G401 (cell line): ENCODE data around the gene LMF2. TPM values are rescaled to one million over a fixed set of nuclear protein-coding genes. Genes with fewer than 3 reads are reported as not detected.

Source experiments
- DNase-seq: peaks from one replicate; pipeline ENCODE4 v3.0.0-alpha.2; 2015; ENCODE audit warnings: low spot score
- in situ Hi-C: cut with HindIII; loops from 2 replicates; pipeline ENCODE4 v1.10.0; 2016; ENCODE audit warnings: low sequenced_read_pairs, mixed read lengths
- total RNA-seq: library from RNA; depleted of rRNA; stranded (reverse); fragments of >200 nt; shearing (Covaris generic); gene quantifications from 2 replicates; pipeline ENCODE4 v1.2.3, GENCODE V29; 2014

LMF2 gene
- total RNA-seq, 1 experiment from 2014 or later: 40.6 TPM

DNA sequence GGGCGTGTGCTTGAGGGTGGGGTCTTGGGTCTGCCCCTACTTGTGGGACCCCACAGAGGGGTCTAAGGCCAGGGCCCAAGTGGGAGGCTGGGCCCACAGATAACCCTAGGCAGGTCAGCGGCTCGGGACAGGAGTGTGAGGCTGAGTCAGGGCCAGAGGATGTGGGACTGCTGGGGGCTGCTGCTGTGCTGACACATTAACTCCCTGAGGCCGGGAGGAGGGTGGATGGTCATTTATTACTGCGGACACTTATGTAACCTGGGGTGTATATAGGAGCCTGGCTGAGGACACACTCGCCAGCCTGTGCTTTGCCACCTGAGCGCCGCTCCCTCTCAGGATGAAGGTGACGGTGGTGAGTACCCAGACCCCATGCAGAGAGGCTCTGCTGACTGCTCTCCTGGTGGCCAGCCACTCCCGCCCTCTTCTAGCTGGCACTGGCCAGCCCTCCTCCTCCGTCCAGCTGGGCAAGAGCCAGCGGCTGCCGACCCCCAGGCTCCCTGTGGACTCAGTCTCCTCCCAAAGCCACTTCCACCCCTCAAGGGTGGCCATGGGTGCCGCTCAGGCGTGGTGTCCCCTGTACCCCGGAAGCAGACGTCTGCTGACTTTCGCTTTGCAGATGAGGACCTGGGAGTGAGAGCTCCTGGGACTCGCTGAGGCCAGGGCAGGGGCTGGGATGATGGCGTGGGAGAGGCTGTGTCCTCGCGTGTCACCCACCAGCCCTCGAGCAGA lies 20.8 kb downstream of the LMF2 start, which contains the start of gene MIOX:
TSS of gene MIOX (plus strand) at position 299 of the 729 bp plus-strand sequence. CDS start at position 338, 39 bp downstream.
- DNase-seq: no peak
- in situ Hi-C loops: no loop called here

DNA sequence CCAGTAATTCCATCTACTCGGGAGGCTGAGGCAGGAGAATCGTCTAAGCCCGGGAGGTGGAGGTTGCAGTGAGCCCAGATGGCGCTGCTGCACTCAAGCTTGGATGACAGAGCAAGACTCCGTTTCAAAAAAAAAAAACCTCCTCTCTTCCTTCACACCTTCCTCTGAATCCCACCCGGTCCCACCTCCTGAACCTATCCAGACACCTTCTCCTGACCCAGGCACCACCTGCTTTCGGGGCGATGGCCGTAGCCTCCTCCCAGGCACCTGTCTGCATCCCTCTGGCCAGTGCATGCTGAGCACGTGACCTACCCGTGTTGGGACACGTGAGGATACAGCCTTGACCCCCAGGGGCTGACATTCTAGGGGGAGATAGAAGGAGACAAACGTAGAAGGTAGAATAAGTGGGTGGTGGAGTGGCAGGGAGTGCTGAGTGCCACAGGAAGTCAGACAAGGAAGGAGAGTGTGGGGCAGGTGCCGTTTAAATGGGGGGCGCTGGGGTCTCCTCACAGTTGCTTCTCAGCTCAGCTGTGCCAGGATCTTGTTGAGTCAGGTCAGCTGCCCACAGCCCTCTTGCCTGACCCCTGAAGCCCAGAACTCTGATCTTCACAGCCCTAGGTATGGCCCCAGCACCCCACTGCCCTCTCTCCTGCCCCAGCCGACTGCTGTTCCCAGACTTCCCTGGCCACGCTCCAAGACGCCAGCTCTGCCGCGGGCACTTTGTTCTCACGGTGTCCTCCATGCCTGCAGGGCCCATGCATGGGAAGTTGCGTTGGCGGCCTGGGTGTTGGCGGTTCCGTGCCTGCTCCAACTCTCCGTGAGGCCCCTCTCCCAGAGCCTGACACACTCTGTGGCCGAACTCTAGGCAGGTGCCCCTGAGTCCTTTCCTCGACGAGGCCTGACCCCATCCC lies 22.0 kb downstream of the LMF2 start:
- in situ Hi-C loops: no loop called here
- no peak for DNase-seq

DNA sequence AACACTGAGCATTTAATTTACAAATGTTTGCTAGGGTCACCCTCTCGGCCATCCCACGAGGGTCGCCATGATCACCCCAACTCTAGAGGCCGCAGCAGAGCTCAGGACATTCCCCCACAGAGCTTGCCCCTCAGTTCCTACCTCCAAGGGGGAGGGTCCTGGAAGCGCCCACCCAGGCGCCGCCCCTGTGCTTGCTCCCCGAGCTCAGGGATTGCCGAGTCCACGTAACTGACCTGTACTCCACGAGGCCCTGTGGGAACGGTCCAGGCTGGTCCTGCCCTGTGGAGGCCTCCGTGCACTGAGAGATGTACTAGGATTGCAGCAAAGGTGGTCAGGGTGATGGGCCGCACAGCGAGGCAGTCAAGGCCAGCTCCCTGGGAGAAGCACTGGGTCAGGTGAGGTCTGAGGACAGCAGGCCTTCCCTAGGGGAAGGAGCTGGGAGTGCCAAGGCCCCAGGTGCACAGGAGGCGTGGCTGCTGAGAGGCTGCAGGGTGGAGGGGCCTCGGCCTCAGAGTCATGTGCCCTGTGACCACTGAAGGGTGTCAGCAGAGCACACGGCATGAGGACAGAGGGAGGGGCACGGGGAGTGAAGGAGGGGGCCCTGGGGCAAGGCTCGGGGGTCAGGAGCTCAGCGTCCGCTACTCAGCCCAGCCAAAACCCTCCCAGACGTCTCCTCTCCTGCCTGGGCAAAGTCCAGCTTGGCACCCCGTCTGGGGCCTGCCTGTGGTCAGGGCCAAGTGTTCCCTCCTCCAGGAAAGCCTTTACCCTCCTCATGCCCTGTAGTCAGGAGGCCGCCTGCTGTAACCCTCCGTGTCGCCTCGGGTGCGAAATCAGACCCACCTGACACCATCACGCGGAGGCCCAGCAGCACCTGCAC lies 23.3 kb downstream of the LMF2 start:
- in situ Hi-C loops: no loop called here
- DNase-seq: no peak

DNA sequence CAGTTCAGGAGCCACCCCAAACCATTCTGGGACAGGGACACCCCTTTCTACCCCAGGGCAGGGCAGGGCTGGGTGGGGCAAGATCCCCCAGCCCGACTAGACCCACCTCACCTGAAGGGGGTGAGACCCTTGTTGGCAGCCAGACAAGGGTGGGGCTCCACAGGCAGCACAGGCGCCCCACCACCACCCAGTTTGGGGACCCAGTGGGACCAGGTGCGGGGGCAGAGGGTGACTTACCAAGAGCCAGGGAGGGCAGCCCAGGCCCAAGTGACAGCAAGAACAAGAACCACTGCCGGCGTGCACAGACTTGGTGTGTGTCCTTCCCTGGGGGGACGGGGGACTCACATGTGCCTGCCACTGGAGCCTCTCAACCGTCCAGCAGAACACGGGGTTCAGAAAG lies 23.9 kb downstream of the LMF2 start:
- in situ Hi-C loops: no loop called here
- no peak for DNase-seq

DNA sequence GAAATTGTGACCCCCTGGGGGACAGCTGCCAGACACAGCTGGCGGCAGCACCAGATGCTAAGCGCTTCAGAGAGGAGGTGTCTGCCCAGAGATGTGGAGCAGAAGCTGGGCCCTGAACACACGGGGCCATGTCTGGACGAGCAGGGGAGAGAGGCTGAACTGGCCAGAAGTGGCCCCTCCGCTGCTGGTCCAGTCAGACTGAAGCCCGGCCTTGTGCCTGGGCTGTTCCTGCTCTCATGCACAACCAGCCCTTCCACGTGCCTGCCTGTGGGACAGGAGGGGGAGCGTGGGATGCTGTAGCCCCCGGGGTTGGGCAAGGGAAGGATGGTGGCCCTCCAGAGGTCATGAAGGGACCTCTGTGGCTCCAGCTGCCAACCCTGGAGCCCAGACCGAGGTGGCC lies 24.4 kb downstream of the LMF2 start:
- no peak for DNase-seq
- in situ Hi-C loops: no loop called here

DNA sequence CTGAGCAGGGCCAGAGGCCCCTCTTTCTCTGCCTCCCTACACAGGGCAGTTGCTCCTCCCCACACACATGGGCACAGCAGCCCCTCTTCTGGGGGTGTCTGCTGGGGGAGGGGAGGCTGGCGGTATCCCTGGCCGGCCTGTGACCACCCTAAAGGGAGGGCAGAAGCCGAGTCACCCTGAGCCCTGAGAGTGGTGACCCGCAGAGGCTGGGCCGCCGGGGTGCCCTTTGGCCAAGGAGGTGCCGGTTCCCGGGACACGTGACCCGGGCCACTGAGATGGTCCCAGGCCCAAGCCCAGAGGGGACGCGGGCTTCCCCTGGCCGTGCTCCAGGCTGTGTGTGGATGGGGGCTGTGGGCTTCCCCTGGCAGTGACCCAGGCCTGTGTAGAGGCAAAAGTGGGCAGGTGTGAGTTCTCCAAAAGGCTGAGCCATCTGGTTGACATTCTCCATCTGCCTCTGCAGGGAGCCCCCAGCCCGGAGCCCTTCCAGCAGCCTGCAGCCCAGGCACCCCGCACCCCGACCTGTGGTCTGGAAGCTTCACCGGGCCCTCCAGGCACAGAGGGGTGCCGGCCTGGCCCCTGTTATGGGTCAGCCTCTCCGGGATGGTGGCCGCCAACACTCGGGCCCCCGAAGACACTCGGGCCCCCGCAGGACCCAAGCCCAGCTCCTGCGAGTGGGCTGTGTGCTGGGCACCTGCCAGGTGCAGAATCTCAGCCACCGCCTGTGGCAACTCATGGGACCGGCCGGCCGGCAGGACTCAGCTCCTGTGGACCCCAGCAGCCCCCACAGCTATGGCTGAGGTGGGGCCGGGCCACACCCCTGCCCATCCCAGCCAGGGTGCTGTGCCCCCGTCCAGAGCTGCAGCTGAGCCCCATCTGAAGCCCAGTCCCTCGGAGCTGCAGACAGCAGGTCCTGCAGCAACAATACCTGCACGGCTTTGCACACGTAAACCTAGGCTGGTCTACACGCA lies 25.1 kb downstream of the LMF2 start:
- in situ Hi-C loops: no loop called here
- DNase-seq: no peak

DNA sequence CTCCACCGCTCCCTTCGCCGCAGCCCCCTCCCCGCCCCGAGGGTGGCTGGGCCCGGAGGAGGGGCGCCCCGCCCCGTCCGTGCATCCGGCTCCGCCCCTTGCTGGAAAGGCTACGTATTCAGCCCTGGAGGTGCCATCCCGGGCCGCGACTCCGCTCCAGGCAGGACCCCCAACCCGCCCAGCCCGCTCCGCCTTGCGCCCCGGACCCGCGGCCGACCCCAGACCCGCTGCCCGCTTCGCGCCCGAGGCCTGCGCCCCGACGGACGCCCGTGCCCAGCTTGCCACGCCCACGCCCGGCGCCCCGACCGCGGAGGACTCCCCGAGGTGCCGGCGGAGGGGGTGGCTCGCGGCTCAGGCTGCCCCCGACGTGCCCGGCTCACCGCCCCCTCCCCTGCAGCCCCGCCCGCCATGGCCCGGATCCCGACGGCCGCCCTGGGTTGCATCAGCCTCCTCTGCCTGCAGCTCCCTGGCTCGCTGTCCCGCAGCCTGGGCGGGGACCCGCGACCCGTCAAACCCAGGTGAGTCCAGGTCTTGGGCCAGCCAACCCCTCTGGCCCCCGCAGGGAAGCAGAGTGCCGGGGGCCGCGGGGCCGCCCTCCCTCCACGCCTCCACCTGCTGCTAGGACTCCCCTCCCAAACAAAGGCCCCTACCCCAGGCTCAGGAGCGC lies 25.9 kb downstream of the LMF2 start, which contains the start of gene ADM2:
TSS of gene ADM2 (plus strand) at position 104 of the 667 bp plus-strand sequence. CDS start at position 409, 305 bp downstream.
- in situ Hi-C loops: no loop called here
- no peak for DNase-seq

DNA sequence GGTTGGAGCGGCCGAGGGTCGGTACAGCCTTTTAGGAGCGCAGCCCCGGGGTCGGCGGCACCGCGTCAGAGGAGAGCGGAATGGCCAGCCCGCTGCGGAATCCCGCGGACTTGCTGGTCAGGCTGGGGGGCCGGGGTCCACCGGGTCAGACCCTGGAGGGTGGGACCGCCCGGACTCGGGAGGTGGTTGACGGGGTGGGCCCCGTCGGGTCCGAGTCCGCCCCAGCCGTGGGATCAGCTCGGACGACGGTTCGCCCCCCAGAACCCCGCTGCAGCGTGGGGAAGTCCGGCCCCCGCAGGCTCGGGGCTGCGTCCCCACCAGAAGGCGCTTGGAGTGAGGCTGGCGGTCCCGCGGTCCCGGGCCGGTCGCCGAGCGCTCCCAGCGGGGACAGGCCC lies 26.5 kb downstream of the LMF2 start:
- no peak for DNase-seq
- in situ Hi-C loops: no loop called here

DNA sequence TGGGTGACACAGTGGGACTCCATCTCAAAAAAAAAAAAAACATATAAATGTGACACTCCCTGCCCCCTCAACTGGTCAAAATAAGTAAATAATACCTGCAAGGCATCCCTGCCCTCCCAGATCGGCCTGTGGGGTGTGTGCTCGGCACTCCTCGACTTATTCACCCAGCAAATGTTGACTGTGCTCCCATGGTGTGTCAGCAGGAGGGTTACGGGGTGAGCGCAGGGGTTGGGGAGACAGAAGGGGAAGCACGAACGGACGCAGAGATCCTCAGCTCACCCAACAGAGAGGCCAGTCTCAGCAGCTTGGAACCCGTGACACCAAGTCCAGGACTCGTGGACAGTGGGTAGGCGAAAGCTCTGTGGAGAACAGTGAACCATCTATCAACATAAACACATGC lies 27.8 kb downstream of the LMF2 start:
- no peak for DNase-seq
- in situ Hi-C loops: no loop called here

DNA sequence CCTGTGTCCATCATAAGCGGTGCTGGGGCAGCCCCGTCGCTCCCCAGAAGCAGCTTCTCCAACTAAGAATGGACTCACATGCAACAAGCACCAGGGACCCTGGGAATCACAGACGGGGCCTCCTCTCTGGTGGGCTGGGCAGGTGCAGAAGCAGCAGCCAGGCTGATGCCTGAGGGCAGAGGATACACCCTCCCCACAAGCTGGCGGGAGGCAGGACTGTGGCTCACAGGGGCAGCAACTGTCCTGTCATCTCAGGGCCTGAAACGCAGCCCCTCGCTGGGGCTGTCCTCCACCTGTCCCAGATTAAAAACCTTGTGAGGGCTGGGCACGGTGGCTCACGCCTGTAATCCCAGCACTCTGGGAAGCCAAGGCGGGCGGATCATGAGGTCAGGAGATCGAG lies 29.6 kb downstream of the LMF2 start:
- no peak for DNase-seq
- in situ Hi-C loops: no loop called here

DNA sequence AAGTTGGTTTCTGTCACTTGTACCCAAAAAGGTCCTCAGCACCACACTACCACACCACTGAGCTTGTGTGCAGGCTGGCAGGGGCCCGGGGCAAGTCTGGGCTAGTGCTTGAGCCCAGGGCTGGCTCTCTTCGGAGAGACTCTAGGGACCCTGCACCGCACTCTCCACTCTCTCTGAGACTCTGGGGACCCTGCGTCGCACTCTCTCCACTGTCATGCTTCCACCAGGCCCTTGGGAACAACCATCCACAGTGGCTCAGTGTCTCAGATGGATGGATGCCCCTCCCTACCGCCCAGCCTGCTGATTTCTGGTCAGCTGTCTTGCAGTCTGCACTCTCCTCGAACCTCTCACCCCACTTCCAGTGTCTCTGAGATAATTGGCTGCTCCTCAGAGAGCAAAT lies 30.6 kb downstream of the LMF2 start:
- DNase-seq: no peak
- in situ Hi-C loops: no loop called here

DNA sequence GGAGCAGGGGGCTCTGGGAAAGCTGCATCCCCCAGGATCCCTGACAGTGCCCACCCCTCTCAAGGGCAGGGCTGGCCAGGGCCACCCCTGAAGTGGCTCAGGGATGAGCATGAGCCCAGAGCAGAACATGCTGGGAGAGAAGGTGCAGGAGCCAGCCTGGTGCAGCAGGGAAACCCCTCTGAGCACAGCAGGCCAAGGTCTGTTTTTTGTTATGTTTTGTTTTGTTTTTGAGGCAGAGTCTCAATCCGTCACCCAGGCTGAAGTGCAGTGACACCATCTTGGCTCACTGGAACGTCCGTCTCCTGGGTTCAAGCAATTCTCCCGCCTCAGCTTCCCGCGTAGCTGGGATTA lies 31.9 kb downstream of the LMF2 start:
- no peak for DNase-seq
- in situ Hi-C loops: no loop called here

DNA sequence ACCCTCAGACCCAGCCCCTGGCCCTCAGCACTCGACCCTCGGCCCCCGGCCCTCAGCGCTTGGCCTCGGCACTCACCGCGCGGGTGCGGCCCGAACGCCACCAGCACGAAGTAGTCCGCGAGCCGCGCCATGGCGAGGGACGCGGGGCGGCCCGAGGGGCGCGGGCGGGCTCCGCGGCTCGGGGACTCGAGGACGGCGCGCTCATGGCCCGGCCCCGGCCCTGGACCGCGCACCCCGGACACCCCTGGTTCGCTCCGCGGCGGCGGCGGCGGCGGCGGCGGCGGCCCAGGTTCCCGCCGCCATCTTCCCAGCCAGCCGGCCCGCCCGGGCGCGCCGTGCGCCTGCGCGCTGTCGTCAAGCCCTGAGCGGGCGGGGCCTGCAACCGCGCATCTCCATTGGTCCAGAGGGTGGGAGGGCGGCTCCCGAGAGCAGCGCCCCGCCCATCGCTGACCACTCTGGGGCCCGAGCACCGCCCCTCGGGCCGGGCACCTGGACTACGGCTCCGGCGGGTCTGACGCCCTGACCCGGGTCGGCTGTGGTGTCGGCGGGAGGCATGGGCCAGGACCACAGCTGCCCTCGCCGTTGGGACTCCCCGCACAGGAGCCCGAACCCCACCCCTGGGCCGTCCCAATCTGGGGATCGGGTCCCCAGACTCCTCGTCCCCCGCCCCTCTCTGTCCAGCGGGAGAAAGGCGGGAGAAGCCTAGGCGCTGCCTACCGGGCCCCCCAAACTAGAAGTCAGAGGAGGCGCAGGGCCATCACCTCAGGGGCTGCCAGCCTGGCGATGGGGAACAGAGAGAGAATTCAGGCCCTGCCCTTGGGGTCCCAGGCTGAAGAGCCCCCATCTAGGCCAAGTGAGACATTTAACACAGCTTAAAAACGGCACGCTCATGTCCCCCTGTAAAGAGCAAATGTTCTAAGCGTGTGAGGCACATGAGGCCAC lies 32.5 kb downstream of the LMF2 start, which contains the start of gene SBF1:
TSS of gene SBF1 (minus strand) at position 326 of the 942 bp plus-strand sequence. CDS start at position 131, 195 bp downstream.
- peak; percentile 94 for DNase-seq
- in situ Hi-C loops: no loop called here

DNA sequence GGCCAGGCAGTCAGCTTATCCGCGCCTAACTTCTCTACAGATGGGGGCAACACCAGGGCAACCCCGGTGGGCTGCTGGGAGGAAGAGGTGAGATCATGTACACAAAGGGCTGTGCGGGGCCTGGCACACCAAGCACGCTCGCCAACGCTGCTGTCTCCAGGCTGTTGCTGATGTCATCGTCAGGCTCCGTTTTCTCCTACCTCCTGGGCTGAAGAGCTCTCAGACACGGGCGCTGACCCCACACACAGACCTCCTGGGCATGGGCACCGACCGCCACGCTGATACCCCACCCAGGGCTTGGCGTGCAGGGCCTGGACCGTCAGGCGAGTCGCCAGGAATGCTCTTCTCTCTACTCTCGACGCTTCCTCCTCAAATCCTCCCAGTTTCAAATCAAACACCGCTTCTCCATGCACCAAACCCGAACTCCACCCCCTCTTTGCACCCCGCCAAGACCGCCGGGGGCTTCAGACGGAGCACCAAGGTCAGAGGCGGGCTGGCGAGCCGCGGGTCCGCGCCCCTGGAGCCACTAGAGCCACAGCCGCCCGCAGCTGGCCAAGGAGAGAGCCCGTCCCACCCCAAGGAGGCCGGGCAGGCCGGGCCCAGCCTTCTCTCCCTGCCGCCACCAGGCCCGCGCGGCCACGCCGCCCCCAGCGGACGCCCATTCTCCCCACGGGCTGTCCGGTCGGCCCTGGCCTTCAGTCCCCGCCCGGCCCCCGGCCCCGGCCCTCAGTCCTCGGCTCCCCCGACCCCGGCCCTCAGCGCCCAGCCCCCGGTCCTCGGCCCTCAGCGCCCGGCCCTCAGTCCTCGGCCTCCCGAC lies 33.4 kb downstream of the LMF2 start:
- in situ Hi-C loops: no loop called here

DNA sequence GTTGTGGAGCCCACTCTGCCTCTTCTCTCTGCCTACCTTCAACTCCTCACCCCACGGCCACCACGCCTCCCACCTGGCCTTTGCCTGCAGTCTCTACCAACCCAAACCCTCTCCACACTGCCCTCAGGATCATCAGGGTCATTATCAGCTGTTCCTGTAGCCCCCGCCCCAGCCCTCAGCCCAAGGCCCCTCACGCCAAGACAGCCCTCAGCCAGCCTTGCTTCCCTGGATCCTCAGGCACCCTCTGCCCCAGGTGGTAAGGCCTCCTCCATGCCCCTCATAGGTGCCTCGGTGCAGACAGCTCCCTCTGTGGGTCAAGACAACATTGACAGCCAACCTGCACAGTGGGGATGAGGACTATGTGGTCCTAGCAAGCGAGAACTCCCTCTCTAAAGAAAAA lies 34.4 kb downstream of the LMF2 start:
- no peak for DNase-seq
- in situ Hi-C loops: no loop called here

More for the DNA sequence above, 33.4 kb downstream of the LMF2 start:
- no peak for DNase-seq

DNA sequence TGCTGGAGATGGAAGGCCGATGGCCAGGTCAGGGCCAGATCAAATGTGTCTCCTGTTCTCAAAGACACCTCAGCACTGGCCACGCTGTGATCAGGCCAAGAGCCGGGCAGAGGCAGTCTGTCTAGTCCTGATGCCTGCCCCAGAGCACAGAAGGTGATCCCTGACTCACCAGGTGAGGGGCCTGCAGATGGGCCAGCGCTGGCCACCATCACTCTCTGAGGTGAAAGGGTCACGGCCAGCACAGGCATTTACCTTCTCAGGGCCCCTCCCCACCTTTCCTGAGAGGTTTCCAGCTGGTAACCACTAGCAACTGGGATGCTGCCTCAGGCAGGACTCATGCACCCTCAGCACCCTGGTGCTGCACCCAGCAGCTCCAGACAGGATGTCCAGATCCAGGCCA lies 35.5 kb downstream of the LMF2 start:
- in situ Hi-C loops: no loop called here
- DNase-seq: no peak
